ENCODE measurements around the gene USP36. TPM values are rescaled to one million over a fixed set of nuclear protein-coding genes. Genes with fewer than 3 reads are reported as not detected.
"Not testable (repeated sequence)": the region's sequence is repeated elsewhere in the genome, so short reads cannot be mapped to it uniquely, and the experiment has no call there.

The USP36 gene
- total RNA-seq = 18.8 and 21.6 TPM in 2 replicates

DNA sequence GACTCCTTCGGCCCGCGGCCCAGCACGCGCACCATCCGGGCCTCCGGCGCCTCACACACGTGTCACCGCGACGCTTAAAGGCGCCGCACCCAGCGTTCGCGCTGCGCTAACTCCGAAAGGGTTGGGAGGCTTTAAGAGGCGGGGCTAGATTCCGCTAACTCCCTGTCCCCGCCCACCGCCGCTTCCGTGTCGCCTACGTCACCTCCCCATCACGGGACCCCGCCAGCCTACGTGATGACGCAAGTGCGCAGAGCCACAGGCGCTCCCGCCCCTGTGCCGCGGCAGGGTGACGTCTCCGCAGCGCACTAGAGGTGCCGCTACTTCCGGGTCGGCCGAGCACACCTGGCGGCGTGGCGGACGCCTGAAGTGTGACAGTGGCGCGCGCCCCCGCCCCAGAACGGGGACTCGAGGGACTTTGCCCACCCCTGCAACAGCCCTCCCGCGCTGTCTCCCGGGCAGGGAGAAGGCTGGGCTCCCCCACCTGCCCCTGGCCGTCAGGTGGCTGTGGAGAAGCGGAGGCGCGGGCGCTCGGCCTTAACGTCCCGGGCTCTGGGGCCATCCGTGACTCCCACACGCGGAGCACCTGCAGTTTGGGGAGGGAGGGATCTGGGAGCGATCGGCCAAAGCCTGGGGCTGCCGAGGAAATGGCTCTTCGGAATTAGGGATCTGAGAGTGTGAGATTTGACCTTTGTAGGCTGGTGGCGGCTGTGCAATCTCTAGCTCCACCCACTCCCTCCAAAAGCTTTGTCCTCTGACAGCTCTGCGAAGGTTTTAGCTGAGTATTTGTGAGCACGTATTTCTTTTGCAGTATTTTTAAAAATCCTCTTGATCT is at the start of gene USP36:
USP36 (minus strand) TSS at position 35 of the 832 bp plus-strand sequence. CDS start 4,451 bp downstream, outside the sequence.
- FAIRE-seq (no peak), DNase-seq (ENCODE audit: low read depth) (peak; percentile 95)
- H3K4me3 ChIP-seq (ENCODE audit: low read depth, low read length) = peak within 1 kb of the TSS; percentile 87
- TF ChIP-seq, protein P1, sequence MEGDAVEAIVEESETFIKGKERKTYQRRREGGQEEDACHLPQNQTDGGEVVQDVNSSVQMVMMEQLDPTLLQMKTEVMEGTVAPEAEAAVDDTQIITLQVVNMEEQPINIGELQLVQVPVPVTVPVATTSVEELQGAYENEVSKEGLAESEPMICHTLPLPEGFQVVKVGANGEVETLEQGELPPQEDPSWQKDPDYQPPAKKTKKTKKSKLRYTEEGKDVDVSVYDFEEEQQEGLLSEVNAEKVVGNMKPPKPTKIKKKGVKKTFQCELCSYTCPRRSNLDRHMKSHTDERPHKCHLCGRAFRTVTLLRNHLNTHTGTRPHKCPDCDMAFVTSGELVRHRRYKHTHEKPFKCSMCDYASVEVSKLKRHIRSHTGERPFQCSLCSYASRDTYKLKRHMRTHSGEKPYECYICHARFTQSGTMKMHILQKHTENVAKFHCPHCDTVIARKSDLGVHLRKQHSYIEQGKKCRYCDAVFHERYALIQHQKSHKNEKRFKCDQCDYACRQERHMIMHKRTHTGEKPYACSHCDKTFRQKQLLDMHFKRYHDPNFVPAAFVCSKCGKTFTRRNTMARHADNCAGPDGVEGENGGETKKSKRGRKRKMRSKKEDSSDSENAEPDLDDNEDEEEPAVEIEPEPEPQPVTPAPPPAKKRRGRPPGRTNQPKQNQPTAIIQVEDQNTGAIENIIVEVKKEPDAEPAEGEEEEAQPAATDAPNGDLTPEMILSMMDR (IDR thresholded peaks at IDR 0.05; ENCODE audit: insufficient read depth, low read length, severe bottlenecking) = no peak
- H3K36me3 ChIP-seq (ENCODE audit: control insufficient read depth, insufficient read depth, low read length) = peaks cover 12% of the 10 kb centered on the region
- H3K27me3 ChIP-seq (ENCODE audit: control insufficient read depth, insufficient read depth, low read length) = no peaks in the 10 kb centered on the region

DNA sequence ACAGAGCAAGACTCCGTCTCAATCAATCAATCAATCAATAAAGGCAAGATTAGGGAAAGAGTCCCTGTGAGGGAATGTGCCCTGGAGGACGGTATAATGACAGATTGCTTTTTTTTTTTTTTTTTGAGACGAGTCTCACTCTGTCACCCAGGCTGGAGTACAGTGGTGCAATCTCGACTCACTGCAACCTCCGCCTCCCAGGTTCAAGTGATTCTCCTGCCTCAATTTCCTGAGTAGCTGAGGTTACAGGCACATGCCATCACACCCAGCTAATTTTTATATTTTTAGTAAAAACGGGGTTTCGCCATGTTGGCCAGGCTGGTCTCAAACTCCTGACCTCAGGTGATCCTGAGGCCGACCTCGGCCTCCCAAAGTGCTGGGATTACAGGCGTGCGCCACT is 49.5 kb upstream of the USP36 start:
- FAIRE-seq; H3K27me3 ChIP-seq (ENCODE audit: control insufficient read depth, insufficient read depth, low read length); H3K4me3 ChIP-seq (ENCODE audit: low read depth, low read length); DNase-seq (ENCODE audit: low read depth); H3K36me3 ChIP-seq (ENCODE audit: control insufficient read depth, insufficient read depth, low read length): not testable (repeated sequence)

DNA sequence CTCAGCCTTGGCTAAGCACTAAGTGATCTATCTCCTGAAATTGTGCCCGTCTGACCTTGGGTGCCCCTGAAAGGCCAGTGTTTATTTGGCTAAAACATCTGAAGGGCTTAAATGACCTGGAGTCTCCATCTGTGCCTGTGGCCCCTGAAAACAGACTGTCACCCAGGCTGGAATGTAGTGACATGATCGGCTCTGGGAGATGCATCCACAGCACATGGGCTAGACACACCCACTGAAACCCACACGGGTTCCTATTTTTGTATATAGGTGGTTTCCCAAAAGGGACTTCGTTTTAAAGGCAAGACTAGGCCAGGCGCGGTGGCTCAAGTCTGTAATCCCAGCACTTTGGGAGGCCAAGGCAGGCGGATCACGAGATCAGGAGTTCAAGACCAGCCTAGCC is 48.9 kb upstream of the USP36 start:
- Histone ChIP-seq H3K27me3 (ENCODE audit: control insufficient read depth, insufficient read depth, low read length) (no peaks in the 10 kb centered on the region), H3K36me3 (ENCODE audit: control insufficient read depth, insufficient read depth, low read length) (no peaks in the 10 kb centered on the region), H3K4me3 (ENCODE audit: low read depth, low read length) (no peak overlapping the region)
- TF ChIP-seq, protein P1 (IDR thresholded peaks at IDR 0.05; ENCODE audit: insufficient read depth, low read length, severe bottlenecking) = no peak
- DNase-seq (ENCODE audit: low read depth) = no peak
- no peak for FAIRE-seq

DNA sequence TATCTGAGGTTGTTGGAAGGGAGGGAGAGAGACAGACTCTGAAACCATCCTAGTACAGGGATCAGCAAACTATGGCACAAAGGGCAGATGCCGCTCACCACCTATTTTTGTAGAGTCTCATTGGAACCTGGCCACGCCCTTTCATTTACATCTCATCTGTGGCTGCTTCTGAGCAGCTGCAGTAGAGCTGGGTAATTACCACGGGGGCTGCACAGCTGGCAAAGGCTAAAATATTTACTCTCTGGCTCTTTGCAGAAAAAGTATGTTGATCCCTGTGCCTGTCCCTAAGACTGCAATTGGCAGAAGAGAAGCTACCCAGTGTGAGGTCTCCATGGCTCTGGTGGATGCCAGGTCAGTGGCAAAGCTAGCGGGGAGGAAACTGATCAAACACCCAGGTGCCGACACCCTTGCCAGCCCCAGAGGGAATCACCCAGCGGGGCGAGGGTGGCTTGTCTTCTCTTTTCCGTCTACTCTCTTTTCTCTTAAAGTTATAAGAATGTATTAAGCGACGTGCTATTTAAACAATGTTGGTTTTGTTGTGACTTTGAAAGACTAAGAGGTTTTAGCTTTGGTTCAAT is 48.4 kb upstream of the USP36 start:
- FAIRE-seq (no peak), DNase-seq (ENCODE audit: low read depth) (no peak)
- H3K4me3 ChIP-seq (ENCODE audit: low read depth, low read length) = no peak overlapping the region
- peaks cover 2% of the 10 kb centered on the region for H3K27me3 ChIP-seq (ENCODE audit: control insufficient read depth, insufficient read depth, low read length)
- no peaks in the 10 kb centered on the region for H3K36me3 ChIP-seq (ENCODE audit: control insufficient read depth, insufficient read depth, low read length)
- TF ChIP-seq, protein P1 (IDR thresholded peaks at IDR 0.05; ENCODE audit: insufficient read depth, low read length, severe bottlenecking) = no peak

DNA sequence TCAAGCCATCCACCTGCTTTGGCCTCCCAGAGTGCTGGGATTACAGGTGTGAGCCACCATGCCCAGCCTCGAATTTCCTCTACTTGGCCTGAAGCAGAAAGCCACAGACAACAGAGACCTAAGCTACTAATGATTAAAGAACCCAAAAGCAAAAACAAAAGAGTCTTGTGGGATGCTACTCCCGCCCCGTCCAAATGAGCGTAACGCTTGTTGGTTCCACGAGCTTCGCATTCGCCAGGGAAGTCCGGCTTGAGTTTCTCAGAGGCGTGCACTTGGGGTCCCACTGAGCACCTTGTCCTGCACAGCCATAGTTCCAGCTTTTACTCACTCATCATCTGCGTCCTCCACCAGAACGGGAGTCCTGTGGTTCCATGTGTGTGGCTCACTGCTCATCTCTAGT is 46.3 kb upstream of the USP36 start:
- Histone ChIP-seq H3K36me3 (ENCODE audit: control insufficient read depth, insufficient read depth, low read length) (no peaks in the 10 kb centered on the region), H3K4me3 (ENCODE audit: low read depth, low read length) (no peak overlapping the region), H3K27me3 (ENCODE audit: control insufficient read depth, insufficient read depth, low read length) (peaks cover 2% of the 10 kb centered on the region)
- TF ChIP-seq, protein P1 (IDR thresholded peaks at IDR 0.05; ENCODE audit: insufficient read depth, low read length, severe bottlenecking) = no peak
- no peak for FAIRE-seq
- DNase-seq (ENCODE audit: low read depth) = no peak

DNA sequence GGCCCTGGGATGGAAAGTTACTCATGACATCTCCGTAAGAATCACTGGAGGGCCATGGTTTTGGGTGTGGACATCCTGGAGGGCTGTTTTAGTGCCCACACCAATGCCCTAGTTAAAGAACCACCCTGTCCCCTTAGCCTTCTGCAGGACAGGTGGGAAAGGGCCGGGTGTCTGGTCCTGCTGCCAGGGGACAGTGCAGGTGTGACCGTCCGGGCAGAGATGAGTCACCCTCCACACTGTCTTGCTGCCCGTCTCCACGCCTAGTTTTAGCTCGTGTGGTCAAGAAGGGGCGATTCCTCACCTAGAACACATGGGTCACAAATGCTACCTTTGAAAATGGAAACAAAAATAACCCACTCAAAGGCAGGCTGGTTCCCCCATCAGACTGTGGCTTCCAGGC is 45.3 kb upstream of the USP36 start:
- Histone ChIP-seq H3K4me3 (ENCODE audit: low read depth, low read length) (no peak overlapping the region), H3K27me3 (ENCODE audit: control insufficient read depth, insufficient read depth, low read length) (peaks cover 2% of the 10 kb centered on the region), H3K36me3 (ENCODE audit: control insufficient read depth, insufficient read depth, low read length) (no peaks in the 10 kb centered on the region)
- DNase-seq (ENCODE audit: low read depth) = no peak
- TF ChIP-seq, protein P1 (IDR thresholded peaks at IDR 0.05; ENCODE audit: insufficient read depth, low read length, severe bottlenecking) = no peak
- no peak for FAIRE-seq
